GM10248 (cell line): ENCODE measurements around the gene CADM1.

ENCODE experiments used
- CTCF ChIA-PET: fragments of 300-600 bp; sonication (Branson Sonifier 250); formaldehyde crosslinking; extraction: SDS; loops from one replicate; lab custom pipeline; 2021; ENCODE audit warnings: antibody characterized with exemption; lab: Yijun Ruan, JAX
- POLR2A ChIA-PET: fragments of 350-650 bp; sonication (Branson Sonifier 250); formaldehyde crosslinking; extraction: SDS; loops from one replicate; lab custom pipeline; 2020; ENCODE audit warnings: antibody characterized with exemption; lab: Yijun Ruan, JAX
- DNase-seq: peaks from one replicate; pipeline ENCODE4 v3.0.0; 2012; ENCODE audit errors: extremely low spot score
- TF ChIP-seq, protein P1 (sequence below): IDR thresholded peaks from 2 replicates; pipeline ENCODE4 v1.5.1; 2012; ENCODE audit warnings: mild to moderate bottlenecking, low read depth; ENCODE audit errors: extremely low read depth, missing control alignments, control extremely low read depth

The CADM1 gene

DNA sequence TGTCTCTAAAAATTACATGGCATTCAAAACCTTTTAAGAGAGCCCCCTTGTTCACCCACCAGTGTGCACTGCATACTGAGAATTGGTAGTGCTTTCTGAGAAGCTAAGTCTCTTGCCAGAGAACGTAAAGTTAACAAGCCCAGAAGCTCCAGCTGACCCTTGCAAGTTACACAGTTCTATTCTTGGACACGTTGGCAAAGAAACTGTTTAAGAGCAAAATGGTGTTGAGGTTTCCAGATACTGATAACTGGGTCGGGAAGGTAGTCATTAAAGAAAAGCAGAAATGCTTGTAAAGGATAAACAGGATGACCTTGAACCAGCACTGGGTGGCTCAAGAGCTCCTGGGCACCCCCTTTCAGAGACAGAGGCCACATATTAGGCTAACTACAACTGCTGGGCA lies 284.8 kb downstream of the CADM1 start:
- TF ChIP-seq, protein P1, sequence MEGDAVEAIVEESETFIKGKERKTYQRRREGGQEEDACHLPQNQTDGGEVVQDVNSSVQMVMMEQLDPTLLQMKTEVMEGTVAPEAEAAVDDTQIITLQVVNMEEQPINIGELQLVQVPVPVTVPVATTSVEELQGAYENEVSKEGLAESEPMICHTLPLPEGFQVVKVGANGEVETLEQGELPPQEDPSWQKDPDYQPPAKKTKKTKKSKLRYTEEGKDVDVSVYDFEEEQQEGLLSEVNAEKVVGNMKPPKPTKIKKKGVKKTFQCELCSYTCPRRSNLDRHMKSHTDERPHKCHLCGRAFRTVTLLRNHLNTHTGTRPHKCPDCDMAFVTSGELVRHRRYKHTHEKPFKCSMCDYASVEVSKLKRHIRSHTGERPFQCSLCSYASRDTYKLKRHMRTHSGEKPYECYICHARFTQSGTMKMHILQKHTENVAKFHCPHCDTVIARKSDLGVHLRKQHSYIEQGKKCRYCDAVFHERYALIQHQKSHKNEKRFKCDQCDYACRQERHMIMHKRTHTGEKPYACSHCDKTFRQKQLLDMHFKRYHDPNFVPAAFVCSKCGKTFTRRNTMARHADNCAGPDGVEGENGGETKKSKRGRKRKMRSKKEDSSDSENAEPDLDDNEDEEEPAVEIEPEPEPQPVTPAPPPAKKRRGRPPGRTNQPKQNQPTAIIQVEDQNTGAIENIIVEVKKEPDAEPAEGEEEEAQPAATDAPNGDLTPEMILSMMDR = no peak
- ChIA-PET POLR2A (no interaction called here), CTCF (interaction anchor here (1.3 to 2.8 kb wide), 4 partner anchors 12 to 49 kb away, joined by 4 to 9 read pairs (median 6); no protein-coding TSS in a partner anchor)

DNA sequence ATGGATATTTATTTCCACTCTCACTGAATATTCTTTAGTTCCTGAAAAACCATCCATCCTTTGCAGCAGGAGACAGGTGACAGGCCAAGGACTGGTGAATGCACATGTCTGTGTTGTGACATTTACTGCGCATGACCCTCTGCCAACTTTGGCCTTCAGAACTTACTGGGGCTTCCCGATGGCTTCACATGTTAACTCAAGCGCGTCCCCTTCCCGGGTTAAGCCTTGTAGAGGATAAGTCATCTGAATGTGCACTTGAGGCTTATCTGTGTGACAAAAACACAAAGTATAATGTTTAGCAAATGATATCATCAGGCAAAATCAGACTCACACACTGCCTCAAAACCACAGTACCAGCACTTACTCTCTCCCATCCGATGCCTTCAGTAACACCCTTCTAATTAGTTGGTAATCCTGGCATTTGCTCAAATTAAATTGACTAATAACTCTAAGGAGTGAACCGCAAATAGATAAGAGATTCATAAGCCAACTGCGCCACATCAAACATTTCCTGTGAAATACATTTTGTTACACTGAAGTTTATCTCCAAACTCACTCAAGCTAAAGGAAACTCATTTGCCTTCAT lies 286.4 kb downstream of the CADM1 start:
- no peak for DNase-seq
- POLR2A ChIA-PET = no interaction called here
- CTCF ChIA-PET = interaction anchor here (1.0 to 2.8 kb wide), 7 partner anchors 8 to 73 kb away, joined by 3 to 9 read pairs (median 5); no protein-coding TSS in a partner anchor
- TF ChIP-seq, protein P1 = no peak

More for the DNA sequence above, 284.8 kb downstream of the CADM1 start:
- no peak for DNase-seq

DNA sequence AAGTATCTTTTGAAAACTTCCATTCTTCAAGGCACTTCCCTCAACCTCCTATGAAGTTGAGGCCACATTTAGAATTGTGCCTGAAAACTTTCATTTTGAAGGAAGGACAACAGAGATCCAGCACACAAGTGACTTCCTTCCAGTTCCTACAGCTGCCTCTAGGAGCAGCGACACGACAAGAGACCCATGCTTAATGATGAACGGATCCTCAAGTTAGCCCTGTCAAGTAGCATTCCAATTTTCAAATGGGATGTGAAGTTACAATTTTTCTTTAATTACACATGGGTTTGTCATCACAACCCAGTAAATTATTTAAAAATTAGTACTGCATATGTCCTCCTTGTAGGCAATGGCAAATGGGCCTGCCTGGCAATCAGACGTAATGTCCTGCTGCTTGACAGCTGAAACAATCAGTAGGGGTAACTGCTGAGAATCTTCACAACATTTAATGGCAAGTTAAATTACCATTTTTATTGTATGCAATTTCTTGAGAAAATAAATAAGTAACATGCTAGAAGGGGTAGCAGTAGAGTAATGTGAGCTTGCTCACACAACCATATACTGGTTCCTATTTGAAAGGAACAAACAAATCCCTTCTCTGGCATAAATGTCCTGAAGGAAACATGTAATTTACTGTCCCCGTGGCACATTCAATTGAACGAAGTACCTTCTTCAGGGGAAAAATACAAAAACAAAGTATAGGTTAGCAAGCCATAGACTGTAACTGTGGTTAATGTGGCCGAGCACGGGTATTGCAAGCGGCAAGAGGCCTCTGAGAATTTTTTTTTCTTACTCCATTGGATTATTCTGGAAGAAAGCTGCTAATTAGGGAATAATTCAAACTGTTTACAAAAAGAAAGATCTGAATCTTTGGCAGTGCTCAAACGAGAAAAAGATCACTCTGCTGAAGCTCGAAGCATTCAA lies 288.3 kb downstream of the CADM1 start:
- no peak for DNase-seq
- CTCF ChIA-PET = interaction anchor here (0.7 to 2.5 kb wide), 6 partner anchors 8 to 75 kb away, joined by 3 to 9 read pairs (median 3); no protein-coding TSS in a partner anchor
- TF ChIP-seq, protein P1 = peak; percentile 17
- POLR2A ChIA-PET = interaction anchor here (0.7 kb wide), 1 partner anchor 125 kb away, joined by 3 read pairs; no protein-coding TSS in a partner anchor

DNA sequence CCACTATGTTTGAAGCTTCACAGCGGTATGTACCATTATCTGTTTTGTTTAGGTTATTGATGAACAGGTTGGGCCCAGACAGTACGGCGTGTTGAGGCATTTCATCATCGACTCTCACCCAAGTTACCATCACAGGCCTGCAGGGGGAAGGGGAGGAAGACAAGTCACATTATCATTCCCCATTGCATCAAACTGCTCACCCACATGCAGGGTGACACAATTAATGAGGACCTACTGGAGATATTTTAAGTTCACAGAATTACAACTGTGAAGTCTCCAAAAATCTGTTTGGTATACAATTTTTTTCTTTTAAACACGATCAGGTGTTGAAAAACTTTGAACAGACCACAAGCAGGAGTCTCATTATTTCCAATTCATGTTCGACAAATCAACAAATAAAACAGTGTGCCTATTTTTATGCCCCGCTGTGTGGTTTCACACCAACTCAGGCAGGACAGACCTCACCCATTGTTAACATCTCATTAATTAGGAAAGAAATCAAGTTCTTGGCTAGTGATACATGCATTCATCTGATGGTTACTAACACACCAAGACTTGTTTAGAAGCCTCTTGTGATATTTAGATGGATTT lies 289.5 kb downstream of the CADM1 start:
- DNase-seq = no peak
- CTCF ChIA-PET = interaction anchor here (0.7 to 1.3 kb wide), 4 partner anchors 17 to 82 kb away, joined by 3 to 5 read pairs (median 4); no protein-coding TSS in a partner anchor

DNA sequence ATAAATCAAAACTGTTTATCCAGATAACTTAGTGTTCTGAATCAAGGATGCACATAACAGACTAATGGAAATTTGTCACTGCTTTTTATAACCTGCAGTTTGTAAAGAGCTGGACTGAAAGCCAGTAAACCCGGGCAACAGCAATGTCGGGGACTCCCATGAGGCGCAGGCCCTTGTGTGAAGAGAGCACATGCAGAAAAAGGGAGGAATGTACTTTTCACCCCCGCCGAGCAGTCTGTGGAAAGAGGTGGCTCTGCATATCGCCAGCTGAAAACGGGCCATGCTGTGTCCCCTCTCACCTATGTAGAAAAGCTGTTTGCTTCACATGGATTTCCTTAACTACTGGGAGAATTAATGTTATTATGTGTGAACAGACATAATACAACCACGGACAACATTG lies 291.2 kb downstream of the CADM1 start:
- no peak for DNase-seq
- ChIA-PET POLR2A (no interaction called here), CTCF (interaction anchor here (0.9 kb wide), 1 partner anchor 13 kb away, joined by 3 read pairs; no protein-coding TSS in a partner anchor)
- TF ChIP-seq, protein P1 = no peak

More for the DNA sequence above, 289.5 kb downstream of the CADM1 start:
- POLR2A ChIA-PET = interaction anchor here (0.6 kb wide), 1 partner anchor 747 kb away, joined by 4 read pairs; no protein-coding TSS in a partner anchor
- TF ChIP-seq, protein P1 = no peak

DNA sequence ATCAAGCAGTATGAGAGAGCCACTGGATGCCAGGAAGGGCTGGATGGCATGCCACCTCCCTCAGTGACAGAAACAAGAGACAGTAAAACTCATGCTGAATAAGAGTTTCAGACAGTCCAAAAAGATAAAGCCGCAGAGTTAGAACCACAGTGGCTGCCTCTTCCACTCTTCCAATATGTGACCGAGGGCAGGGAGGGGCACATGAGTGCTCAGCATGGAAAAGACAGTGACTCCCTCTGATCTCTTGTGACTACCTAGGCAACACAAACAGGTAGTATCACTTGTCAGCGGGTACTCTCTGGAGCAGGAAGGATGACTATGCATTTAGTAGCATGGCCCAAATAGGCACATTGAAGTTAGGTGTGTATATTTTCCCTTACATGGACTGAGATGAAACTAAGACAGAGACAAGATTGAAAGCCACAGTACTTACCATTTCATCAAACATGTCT lies 295.4 kb downstream of the CADM1 start:
- no peak for DNase-seq
- TF ChIP-seq, protein P1 = no peak
- CTCF ChIA-PET = interaction anchor here (2.6 to 2.7 kb wide), 2 partner anchors 8 to 11 kb away, joined by 9 read pairs; no protein-coding TSS in a partner anchor
- POLR2A ChIA-PET = no interaction called here
